Large intestine (tissue), 3 donors: Measurements from ENCODE around the gene DHRS4. TPM values are rescaled to one million over a fixed set of nuclear protein-coding genes. Genes with fewer than 3 reads are reported as not detected.
A peak's percentile ranks its signal among the peaks of the same experiment; 100 is the strongest.

Experiments
- DNase-seq, 2 donors: peaks; one replicate each; pipeline versions ENCODE4 v3.0.0 to v3.0.0-alpha.2; 2013
- H3K27ac ChIP-seq: one replicate; pipeline ENCODE4 v1.5.1; 2013; ENCODE audit warnings: low read length
- H3K27me3 ChIP-seq: 2 replicates; pipeline ENCODE4 v1.6.1; 2013; ENCODE audit warnings: low read length; ENCODE audit not compliant: control insufficient read depth, insufficient read depth
- H3K36me3 ChIP-seq: 2 replicates; pipeline ENCODE4 v1.6.1; 2013; ENCODE audit warnings: low read length; ENCODE audit not compliant: control insufficient read depth, insufficient read depth
- H3K4me1 ChIP-seq: one replicate; pipeline ENCODE4 v1.6.1; 2013; ENCODE audit warnings: low read length; ENCODE audit not compliant: control insufficient read depth, insufficient read depth
- H3K4me3 ChIP-seq: one replicate; pipeline ENCODE4 v1.5.1; 2013; ENCODE audit warnings: low read length
- H3K9me3 ChIP-seq: one replicate; pipeline ENCODE4 v1.6.1; 2013; ENCODE audit warnings: mild to moderate bottlenecking, low read depth, low read length, moderate library complexity; ENCODE audit not compliant: control insufficient read depth
- WGBS: methylation state at CpG from one replicate; pipeline ENCODE4 v1.1.5; 2013; ENCODE audit warnings: low lambda C conversion rate; ENCODE audit not compliant: insufficient coverage; 5-methylcytosine and 5-hydroxymethylcytosine counted together
- polyA plus RNA-seq: library from polyadenylated mRNA; unstranded; fragments of 120-200 nt; gene quantifications from one replicate; pipeline ENCODE4 v1.2.1, GENCODE V29; 2013

Gene DHRS4
- polyA plus RNA-seq, 1 donor, result 48.7 TPM

DNA sequence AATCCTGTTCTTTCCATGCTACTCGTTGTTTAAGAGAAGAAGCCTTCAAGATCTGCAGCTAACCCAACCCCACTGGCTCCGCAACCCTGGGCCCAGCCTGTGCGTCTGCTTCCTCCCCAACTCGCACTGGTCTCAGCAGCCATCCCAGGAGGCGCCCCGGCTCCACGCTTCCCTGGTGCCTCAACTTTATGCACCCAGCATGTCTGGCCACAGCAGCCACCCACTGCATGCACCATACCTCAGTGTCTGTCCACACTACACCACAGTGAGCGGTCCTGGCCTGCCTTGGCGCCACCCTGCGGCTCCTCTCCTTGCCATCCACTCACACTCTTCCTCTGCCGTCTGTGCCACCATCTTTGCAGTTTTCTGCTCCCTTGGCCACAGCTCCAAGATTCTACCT, 27.0 kb upstream of the DHRS4 start:
- Histone ChIP-seq H3K36me3 (no peaks in the 10 kb centered on the region), H3K27me3 (no peaks in the 10 kb centered on the region), H3K4me1 (peaks cover 12% of the 10 kb centered on the region), H3K9me3 (no peaks in the 10 kb centered on the region), H3K27ac (no peak overlapping the region), H3K4me3 (no peak overlapping the region)
- WGBS, result no CpG with 5 or more reads among the region's 11 CpGs
- DNase-seq, result no peak

DNA sequence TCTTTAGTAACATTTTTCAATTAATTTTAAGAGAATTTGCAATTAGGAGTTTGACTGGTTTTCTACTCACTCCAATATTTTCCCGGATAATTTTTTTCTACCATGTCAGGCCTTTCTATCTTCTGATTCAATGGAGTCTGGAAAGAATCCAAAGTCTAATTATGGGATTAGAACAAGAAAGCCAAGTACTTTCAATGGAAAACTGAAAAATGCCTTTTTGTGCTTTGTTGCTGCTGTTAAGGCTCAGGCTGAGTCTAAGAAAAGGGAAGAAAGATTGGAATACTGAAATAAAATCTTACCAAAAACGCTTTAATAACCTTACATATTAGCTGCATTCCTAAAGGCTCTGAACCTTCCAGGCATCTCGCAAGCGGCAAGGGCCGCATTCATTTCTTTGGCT, 24.4 kb upstream of the DHRS4 start:
- H3K36me3 ChIP-seq, result no peaks in the 10 kb centered on the region
- H3K4me3 ChIP-seq, result no peak overlapping the region
- WGBS, result 100% methylated on average over 3 of the region's 5 CpGs
- peaks cover 30% of the 10 kb centered on the region for H3K4me1 ChIP-seq
- DNase-seq, result no peak
- no peak overlapping the region for H3K27ac ChIP-seq
- no peaks in the 10 kb centered on the region for H3K9me3 ChIP-seq
- no peaks in the 10 kb centered on the region for H3K27me3 ChIP-seq

DNA sequence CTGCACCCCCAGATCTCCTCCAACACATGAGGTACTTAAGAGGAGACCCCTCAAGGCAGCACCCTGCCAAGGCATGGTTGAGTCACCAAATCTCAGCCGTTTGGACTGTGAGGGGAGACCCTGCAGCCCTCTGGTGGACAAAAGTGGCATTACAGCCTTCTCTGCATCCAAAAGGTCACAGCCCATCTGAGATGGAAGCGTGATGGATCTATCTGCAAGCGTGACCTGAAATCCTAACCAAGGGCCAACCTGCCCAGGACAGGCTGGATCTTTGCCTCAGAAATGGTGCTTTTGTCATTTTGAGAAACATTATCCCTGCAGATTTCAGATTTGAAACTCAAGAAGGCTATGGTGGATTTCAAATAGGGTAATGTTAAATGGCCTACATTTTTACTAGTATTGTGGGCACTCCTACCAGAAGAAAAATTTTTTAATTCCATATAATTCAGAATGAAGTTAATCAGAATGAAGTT, 23.7 kb upstream of the DHRS4 start:
- no CpG with 5 or more reads among the region's 3 CpGs for WGBS

GRCh38 chr14:23930742-23931141, 22.8 kb upstream of the DHRS4 start:
- H3K4me1 ChIP-seq, result peaks cover 37% of the 10 kb centered on the region
- H3K36me3 ChIP-seq, result no peaks in the 10 kb centered on the region
- no peaks in the 10 kb centered on the region for H3K9me3 ChIP-seq
- no peak overlapping the region for H3K4me3 ChIP-seq
- H3K27me3 ChIP-seq, result no peaks in the 10 kb centered on the region
- no CpG with 5 or more reads among the region's 4 CpGs for WGBS
- no peak overlapping the region for H3K27ac ChIP-seq
- no peak for DNase-seq

More for the DNA sequence above, 23.7 kb upstream of the DHRS4 start:
- peaks cover 30% of the 10 kb centered on the region for H3K4me1 ChIP-seq
- H3K4me3 ChIP-seq, result no peak overlapping the region
- H3K27me3 ChIP-seq, result no peaks in the 10 kb centered on the region
- no peaks in the 10 kb centered on the region for H3K9me3 ChIP-seq
- peak; percentile 47 to 54 for DNase-seq
- H3K36me3 ChIP-seq, result no peaks in the 10 kb centered on the region
- no peak overlapping the region for H3K27ac ChIP-seq

DNA sequence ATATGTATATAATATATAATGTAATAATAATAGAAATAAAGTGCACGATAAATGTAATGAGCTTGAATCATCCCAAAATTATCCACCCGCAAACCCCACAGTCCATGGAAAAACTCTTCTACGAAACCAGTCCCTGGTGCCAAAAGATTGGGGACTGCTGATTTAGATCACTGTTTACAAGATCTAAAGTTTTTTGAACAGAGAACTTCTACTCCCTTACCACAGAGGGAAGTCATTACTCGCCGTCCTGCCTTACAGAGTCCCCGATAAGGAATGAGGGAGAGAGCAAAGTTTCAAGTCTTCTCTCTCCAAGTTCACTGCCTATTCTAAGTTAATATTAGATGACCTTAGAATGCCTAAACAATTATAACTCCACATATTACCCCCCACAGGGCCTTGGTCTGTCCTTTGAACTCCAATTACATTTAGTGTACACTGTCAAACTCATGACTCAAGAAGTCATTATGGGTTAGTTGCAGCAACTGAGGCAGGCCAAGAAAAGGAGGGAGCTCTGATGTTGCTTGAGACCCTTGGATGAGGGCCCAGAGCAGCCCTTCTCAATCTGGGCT, 21.8 kb upstream of the DHRS4 start:
- H3K9me3 ChIP-seq, result no peaks in the 10 kb centered on the region

GRCh38 chr14:23932639-23933038, 20.9 kb upstream of the DHRS4 start:
- Histone ChIP-seq H3K27ac (no peak overlapping the region), H3K27me3 (no peaks in the 10 kb centered on the region), H3K36me3 (no peaks in the 10 kb centered on the region), H3K9me3 (no peaks in the 10 kb centered on the region), H3K4me3 (no peak overlapping the region), H3K4me1 (peaks cover 46% of the 10 kb centered on the region)
- DNase-seq, result no peak
- WGBS, result 88% methylated on average over 2 of the region's 3 CpGs

More for the DNA sequence above, 21.8 kb upstream of the DHRS4 start:
- peak; percentile 49 to 81 for DNase-seq
- Histone ChIP-seq H3K27ac (peak overlapping the region; percentile 45), H3K36me3 (no peaks in the 10 kb centered on the region), H3K27me3 (no peaks in the 10 kb centered on the region), H3K4me1 (peaks cover 46% of the 10 kb centered on the region), H3K4me3 (no peak overlapping the region)
- WGBS, result no CpG with 5 or more reads among the region's 6 CpGs

GRCh38 chr14:23933108-23933741, 20.3 kb upstream of the DHRS4 start:
- WGBS, result no CpG with 5 or more reads among the region's 4 CpGs
- Histone ChIP-seq H3K4me1 (peaks cover 46% of the 10 kb centered on the region), H3K27ac (no peak overlapping the region), H3K36me3 (no peaks in the 10 kb centered on the region), H3K9me3 (no peaks in the 10 kb centered on the region), H3K27me3 (no peaks in the 10 kb centered on the region), H3K4me3 (no peak overlapping the region)
- DNase-seq, result no peak

DNA sequence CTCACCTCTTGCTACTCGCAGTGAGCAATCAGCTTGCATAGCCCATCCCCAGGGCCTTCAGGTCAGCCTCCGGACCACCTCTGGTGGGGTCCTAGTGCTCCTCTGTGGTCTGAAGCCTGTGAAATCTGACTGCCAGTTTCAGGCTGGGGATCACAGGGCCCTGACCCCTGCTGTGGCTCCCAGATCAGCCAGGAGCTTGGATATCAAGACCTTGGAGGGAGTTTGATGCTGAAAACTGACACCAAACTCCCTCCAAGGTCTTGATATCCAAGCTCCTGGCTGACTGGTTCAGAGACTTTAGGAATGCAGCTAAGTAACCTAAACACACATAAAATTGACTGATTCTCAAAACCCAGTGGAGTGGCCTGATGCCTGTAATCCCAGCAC, 19.8 kb upstream of the DHRS4 start:
- peaks cover 46% of the 10 kb centered on the region for H3K4me1 ChIP-seq
- DNase-seq, result no peak
- H3K27ac ChIP-seq, result no peak overlapping the region
- H3K27me3 ChIP-seq, result no peaks in the 10 kb centered on the region
- no peaks in the 10 kb centered on the region for H3K36me3 ChIP-seq
- no peaks in the 10 kb centered on the region for H3K9me3 ChIP-seq
- no peak overlapping the region for H3K4me3 ChIP-seq
- WGBS, result no CpG with 5 or more reads among the region's 2 CpGs

GRCh38 chr14:23935158-23935557, 18.4 kb upstream of the DHRS4 start:
- no peaks in the 10 kb centered on the region for H3K36me3 ChIP-seq
- no peak overlapping the region for H3K4me3 ChIP-seq
- DNase-seq, result no peak
- no peaks in the 10 kb centered on the region for H3K9me3 ChIP-seq
- no CpG with 5 or more reads among the region's 1 CpG for WGBS
- no peaks in the 10 kb centered on the region for H3K27me3 ChIP-seq
- no peak overlapping the region for H3K27ac ChIP-seq
- H3K4me1 ChIP-seq, result peaks cover 46% of the 10 kb centered on the region

DNA sequence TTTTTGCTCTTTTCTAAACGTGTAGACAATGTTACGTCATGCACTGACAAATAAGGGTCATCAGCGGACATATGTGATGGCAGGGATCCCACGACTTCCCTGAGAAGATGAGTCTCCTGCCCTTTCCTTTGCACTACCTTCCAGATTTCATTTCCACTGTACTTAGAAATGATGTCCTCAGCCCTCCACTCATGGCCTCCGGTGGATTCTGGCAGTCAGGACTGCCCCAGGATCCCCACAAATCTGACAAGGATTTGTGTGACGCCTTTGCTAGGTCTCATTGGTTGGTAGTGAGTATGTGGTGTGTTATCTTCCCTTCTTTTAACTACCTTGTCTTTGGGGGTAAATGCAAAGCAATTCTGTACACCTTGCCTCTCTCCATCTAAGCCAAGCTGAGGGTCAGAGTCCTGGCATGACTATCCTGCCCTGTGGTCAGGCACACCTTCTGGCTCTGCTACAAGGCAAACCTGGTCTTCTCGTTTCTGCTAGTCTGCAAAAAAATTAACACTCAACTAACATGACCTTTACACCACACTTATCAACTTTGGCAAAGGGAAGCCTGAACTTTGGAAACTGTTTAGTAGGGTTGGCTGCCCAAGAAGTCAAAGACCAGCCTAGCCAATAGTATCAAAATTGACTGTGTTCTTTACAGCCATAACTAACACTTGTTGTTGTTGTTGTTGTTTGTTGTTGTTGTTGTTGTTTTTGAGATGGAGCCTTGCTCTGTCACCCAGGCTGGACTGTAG, 17.3 kb upstream of the DHRS4 start:
- peaks cover 35% of the 10 kb centered on the region for H3K4me1 ChIP-seq
- DNase-seq, result peak; percentile 72 to 88
- H3K36me3 ChIP-seq, result no peaks in the 10 kb centered on the region
- H3K27me3 ChIP-seq, result no peaks in the 10 kb centered on the region
- no peaks in the 10 kb centered on the region for H3K9me3 ChIP-seq
- no peak overlapping the region for H3K4me3 ChIP-seq
- peak overlapping the region; percentile 54 for H3K27ac ChIP-seq
- WGBS, result no CpG with 5 or more reads among the region's 7 CpGs
